SK-N-SH (cell line): ENCODE data around the gene CCSER1.

ENCODE experiments used
- EP300 ChIP-seq, 2 experiments: IDR thresholded peaks; 2 replicates each; pipeline versions ENCODE4 v1.4.0 to v1.6.1; 2012; ENCODE audit warnings: borderline replicate concordance in 1 of 2, low read depth in 1 of 2, low read length in 1 of 2
- GABPA ChIP-seq: IDR thresholded peaks from 2 replicates; pipeline ENCODE4 v1.4.0; 2012; ENCODE audit warnings: low read depth, mild to moderate bottlenecking
- RAD21 ChIP-seq: IDR thresholded peaks from 2 replicates; pipeline ENCODE4 v1.6.1; 2012; ENCODE audit warnings: mild to moderate bottlenecking, low read length
- TAF1 ChIP-seq: IDR thresholded peaks from 2 replicates; pipeline ENCODE4 v1.6.1; 2012; ENCODE audit warnings: low read depth, mild to moderate bottlenecking, low read length, moderate library complexity, borderline replicate concordance
- TF ChIP-seq, protein P1 (sequence below): fragments of 200-600 bp; sonication (generic); IDR thresholded peaks from 2 replicates; pipeline ENCODE4 v1.6.1; 2017; ENCODE audit warnings: antibody characterized with exemption, mild to moderate bottlenecking, moderate library complexity
- TF ChIP-seq, protein P2 (sequence below): IDR thresholded peaks from 2 replicates; pipeline ENCODE4 v1.4.0; 2012; ENCODE audit warnings: low read depth, borderline replicate concordance
- TF ChIP-seq, protein P3 (sequence below): IDR thresholded peaks from 2 replicates; pipeline ENCODE4; 2012

DNA sequence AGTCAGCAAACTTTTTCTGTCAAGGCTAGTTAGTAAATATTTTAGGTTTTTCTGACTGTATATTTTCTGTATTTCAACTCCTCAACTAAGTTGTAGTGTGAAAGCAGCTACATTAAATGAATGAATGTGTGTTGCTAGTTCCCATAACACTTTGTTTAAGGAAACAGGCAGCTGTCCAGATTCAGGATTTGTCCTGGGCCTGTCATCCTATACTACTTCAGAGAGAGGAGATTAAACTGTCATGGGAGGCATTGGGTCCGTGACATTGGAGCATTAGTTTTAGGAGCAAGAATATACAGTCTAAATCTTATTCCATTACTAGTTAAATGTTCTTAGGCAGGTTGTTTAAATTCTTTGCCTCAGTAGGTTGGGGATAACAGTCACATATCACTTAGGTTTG lies 516.0 kb downstream of the CCSER1 start:
- TF ChIP-seq RAD21 (no peak), EP300 (IDR thresholded peaks at IDR 0.05; ENCODE audit: borderline replicate concordance in 1 of 2, low read depth in 1 of 2, low read length in 1 of 2) (no peak), TAF1 (no peak), GABPA (no peak)
- TF ChIP-seq, protein P1, sequence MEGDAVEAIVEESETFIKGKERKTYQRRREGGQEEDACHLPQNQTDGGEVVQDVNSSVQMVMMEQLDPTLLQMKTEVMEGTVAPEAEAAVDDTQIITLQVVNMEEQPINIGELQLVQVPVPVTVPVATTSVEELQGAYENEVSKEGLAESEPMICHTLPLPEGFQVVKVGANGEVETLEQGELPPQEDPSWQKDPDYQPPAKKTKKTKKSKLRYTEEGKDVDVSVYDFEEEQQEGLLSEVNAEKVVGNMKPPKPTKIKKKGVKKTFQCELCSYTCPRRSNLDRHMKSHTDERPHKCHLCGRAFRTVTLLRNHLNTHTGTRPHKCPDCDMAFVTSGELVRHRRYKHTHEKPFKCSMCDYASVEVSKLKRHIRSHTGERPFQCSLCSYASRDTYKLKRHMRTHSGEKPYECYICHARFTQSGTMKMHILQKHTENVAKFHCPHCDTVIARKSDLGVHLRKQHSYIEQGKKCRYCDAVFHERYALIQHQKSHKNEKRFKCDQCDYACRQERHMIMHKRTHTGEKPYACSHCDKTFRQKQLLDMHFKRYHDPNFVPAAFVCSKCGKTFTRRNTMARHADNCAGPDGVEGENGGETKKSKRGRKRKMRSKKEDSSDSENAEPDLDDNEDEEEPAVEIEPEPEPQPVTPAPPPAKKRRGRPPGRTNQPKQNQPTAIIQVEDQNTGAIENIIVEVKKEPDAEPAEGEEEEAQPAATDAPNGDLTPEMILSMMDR = no peak
- TF ChIP-seq, protein P2, sequence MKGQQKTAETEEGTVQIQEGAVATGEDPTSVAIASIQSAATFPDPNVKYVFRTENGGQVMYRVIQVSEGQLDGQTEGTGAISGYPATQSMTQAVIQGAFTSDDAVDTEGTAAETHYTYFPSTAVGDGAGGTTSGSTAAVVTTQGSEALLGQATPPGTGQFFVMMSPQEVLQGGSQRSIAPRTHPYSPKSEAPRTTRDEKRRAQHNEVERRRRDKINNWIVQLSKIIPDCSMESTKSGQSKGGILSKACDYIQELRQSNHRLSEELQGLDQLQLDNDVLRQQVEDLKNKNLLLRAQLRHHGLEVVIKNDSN = no peak
- TF ChIP-seq, protein P3, sequence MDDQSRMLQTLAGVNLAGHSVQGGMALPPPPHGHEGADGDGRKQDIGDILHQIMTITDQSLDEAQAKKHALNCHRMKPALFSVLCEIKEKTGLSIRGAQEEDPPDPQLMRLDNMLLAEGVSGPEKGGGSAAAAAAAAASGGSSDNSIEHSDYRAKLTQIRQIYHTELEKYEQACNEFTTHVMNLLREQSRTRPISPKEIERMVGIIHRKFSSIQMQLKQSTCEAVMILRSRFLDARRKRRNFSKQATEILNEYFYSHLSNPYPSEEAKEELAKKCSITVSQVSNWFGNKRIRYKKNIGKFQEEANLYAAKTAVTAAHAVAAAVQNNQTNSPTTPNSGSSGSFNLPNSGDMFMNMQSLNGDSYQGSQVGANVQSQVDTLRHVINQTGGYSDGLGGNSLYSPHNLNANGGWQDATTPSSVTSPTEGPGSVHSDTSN = no peak
